Upper lobe of left lung (tissue), 4 donors: ENCODE measurements around the gene OR51S1.

ENCODE experiments used
- CTCF ChIP-seq, 6 experiments: fragments of 450-650 bp in 4 of 6; fragments of 200-600 bp in 2 of 6; sonication (generic) in 2 of 6; IDR thresholded peaks; one replicate each; pipeline ENCODE4 v1.5.1; 2016 to 2019; ENCODE audit warnings: antibody characterized with exemption in 6 of 6
- EP300 ChIP-seq, 4 donors: sonication (generic); formaldehyde crosslinking; IDR thresholded peaks; one replicate each; pipeline ENCODE4 v1.5.1; 2017; ENCODE audit warnings: antibody characterized with exemption in 4 of 4, control low read depth in 2 of 4
- POLR2A ChIP-seq, 4 donors: fragments of 450-650 bp; IDR thresholded peaks; one replicate each; pipeline ENCODE4 v1.5.1; 2016 to 2017; ENCODE audit warnings: antibody characterized with exemption in 4 of 4, mild to moderate bottlenecking in 2 of 4
- POLR2AphosphoS5 ChIP-seq, 2 donors: sonication (generic); formaldehyde crosslinking; IDR thresholded peaks; one replicate each; pipeline ENCODE4 v1.5.1; 2017; ENCODE audit warnings: antibody characterized with exemption in 2 of 2

- TF ChIP-seq POLR2A (IDR thresholded peaks at IDR 0.05) (no peak), CTCF (IDR thresholded peaks at IDR 0.05) (no peak), POLR2AphosphoS5 (IDR thresholded peaks at IDR 0.05) (no peak), EP300 (IDR thresholded peaks at IDR 0.05) (no peak)
Observed at GRCh38 chr11:4891996-4892640, 43.1 kb upstream of the OR51S1 start.
